ENCODE measurements around the gene DGKD.

DNA sequence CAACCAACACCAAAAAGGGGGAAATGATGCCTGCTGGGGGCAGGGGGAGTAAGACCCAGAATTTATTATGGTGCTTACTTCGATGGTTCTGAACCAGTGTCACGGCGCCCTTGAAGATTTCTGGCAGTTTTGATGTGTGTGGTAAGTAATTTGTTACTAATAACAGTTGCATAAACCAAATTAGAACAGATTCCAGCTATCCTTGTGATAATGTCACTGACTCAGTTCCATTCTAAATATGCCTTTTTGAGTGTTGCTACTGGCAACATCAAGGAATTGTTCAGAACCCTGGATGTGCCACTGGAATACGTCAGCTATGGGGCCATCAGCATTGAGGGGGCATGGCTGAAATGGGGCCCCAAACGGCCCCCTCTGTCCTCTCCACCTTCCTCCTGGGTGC lies 35.0 kb upstream of the DGKD start:
- TF ChIP-seq, protein P1, sequence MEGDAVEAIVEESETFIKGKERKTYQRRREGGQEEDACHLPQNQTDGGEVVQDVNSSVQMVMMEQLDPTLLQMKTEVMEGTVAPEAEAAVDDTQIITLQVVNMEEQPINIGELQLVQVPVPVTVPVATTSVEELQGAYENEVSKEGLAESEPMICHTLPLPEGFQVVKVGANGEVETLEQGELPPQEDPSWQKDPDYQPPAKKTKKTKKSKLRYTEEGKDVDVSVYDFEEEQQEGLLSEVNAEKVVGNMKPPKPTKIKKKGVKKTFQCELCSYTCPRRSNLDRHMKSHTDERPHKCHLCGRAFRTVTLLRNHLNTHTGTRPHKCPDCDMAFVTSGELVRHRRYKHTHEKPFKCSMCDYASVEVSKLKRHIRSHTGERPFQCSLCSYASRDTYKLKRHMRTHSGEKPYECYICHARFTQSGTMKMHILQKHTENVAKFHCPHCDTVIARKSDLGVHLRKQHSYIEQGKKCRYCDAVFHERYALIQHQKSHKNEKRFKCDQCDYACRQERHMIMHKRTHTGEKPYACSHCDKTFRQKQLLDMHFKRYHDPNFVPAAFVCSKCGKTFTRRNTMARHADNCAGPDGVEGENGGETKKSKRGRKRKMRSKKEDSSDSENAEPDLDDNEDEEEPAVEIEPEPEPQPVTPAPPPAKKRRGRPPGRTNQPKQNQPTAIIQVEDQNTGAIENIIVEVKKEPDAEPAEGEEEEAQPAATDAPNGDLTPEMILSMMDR (IDR thresholded peaks at IDR 0.05; ENCODE audit: low read length) = no peak
- TF ChIP-seq EZH2 (optimal IDR thresholded peaks at IDR 0.05; ENCODE audit: low read depth, low read length) = no peak

All from MM.1S (cell line).